Loucy (cell line): ENCODE results near the gene CD6.

ENCODE experiments used
- H2AFZ ChIP-seq: fragments of 200-600 bp; sonication (generic); 2 replicates; pipeline ENCODE4 v1.6.0; 2016; ENCODE audit warnings: antibody characterized with exemption, mild to moderate bottlenecking, low read length, moderate library complexity
- H3F3A ChIP-seq: fragments of 200-600 bp; 2 replicates; pipeline ENCODE4 v1.6.0; 2016; ENCODE audit warnings: antibody characterized with exemption, low read depth, mild to moderate bottlenecking
- H3K27me3 ChIP-seq: fragments of 200-600 bp; sonication (generic); 2 replicates; pipeline ENCODE4 v1.6.1; 2014; ENCODE audit warnings: low read length, mild to moderate bottlenecking; ENCODE audit not compliant: insufficient read depth, poor library complexity, severe bottlenecking
- H3K36me3 ChIP-seq: fragments of 200-600 bp; sonication (generic); 2 replicates; pipeline ENCODE4 v1.6.1; 2016; ENCODE audit warnings: low read length; ENCODE audit not compliant: insufficient read depth
- H3K4me1 ChIP-seq: fragments of 200-600 bp; sonication (generic); 2 replicates; pipeline ENCODE4 v1.5.1; 2014; ENCODE audit warnings: low read length, mild to moderate bottlenecking; ENCODE audit not compliant: insufficient read depth, poor library complexity, severe bottlenecking
- H3K4me2 ChIP-seq: fragments of 200-600 bp; sonication (generic); 2 replicates; pipeline ENCODE4 v1.6.0; 2014; ENCODE audit warnings: antibody characterized with exemption, low read length, low read depth, mild to moderate bottlenecking; ENCODE audit not compliant: poor library complexity, severe bottlenecking
- H3K4me3 ChIP-seq: fragments of 200-600 bp; sonication (generic); 2 replicates; pipeline ENCODE4 v1.5.1; 2014; ENCODE audit warnings: low read length, mild to moderate bottlenecking, mixed read lengths; ENCODE audit not compliant: poor library complexity, severe bottlenecking
- H3K79me2 ChIP-seq: fragments of 200-600 bp; sonication (generic); 2 replicates; pipeline ENCODE4 v1.6.1; 2014; ENCODE audit warnings: low read length; ENCODE audit not compliant: insufficient read depth
- H3K9ac ChIP-seq: fragments of 200-600 bp; sonication (generic); 2 replicates; pipeline ENCODE4 v1.6.0; 2014; ENCODE audit warnings: mild to moderate bottlenecking, low read depth, low read length, moderate library complexity; ENCODE audit not compliant: poor library complexity, severe bottlenecking
- H3K9me2 ChIP-seq: fragments of 200-600 bp; sonication (generic); replicated peaks from 2 replicates; pipeline ENCODE4 v1.6.1; 2016; ENCODE audit warnings: low read depth, low read length, mixed read lengths
- H3K9me3 ChIP-seq: fragments of 200-600 bp; sonication (generic); 2 replicates; pipeline ENCODE4 v1.6.1; 2014; ENCODE audit warnings: mild to moderate bottlenecking, antibody characterized with exemption, low read length, low read depth; ENCODE audit not compliant: insufficient read depth
- H4K20me1 ChIP-seq: fragments of 200-600 bp; sonication (generic); 2 replicates; pipeline ENCODE4 v1.6.0; 2014; ENCODE audit warnings: antibody characterized with exemption, low read length, mild to moderate bottlenecking; ENCODE audit not compliant: insufficient read depth, poor library complexity, severe bottlenecking
- CTCF ChIP-seq: fragments of 200-600 bp; sonication (generic); conservative IDR thresholded peaks from 2 replicates; pipeline ENCODE4 v1.5.1; 2014; ENCODE audit warnings: mild to moderate bottlenecking, antibody characterized with exemption, low read length
- EZH2phosphoT487 ChIP-seq: fragments of 200-600 bp; IDR thresholded peaks from 2 replicates; pipeline ENCODE4 v1.6.1; 2018; ENCODE audit warnings: antibody characterized with exemption, mild to moderate bottlenecking, moderate library complexity, borderline replicate concordance

CD6 gene

GRCh38 chr11:61019832-61020405, 48.4 kb downstream of the CD6 start:
- Histone ChIP-seq H3K79me2 (no peaks in the 10 kb centered on the region), H3K27me3 (no peaks in the 10 kb centered on the region)

GRCh38 chr11:61020551-61021235, 49.2 kb downstream of the CD6 start:
- H3K9me2 ChIP-seq, result no peaks in the 10 kb centered on the region
- H3F3A ChIP-seq, result no peaks in the 10 kb centered on the region
- no peak overlapping the region for H3K4me3 ChIP-seq
- H3K79me2 ChIP-seq, result no peaks in the 10 kb centered on the region
- H3K4me2 ChIP-seq, result no peak overlapping the region
- no peaks in the 10 kb centered on the region for H3K27me3 ChIP-seq
- H3K9me3 ChIP-seq, result no peaks in the 10 kb centered on the region
- no peak overlapping the region for H2AFZ ChIP-seq
- H4K20me1 ChIP-seq, result no peaks in the 10 kb centered on the region
- no peaks in the 10 kb centered on the region for H3K36me3 ChIP-seq
- H3K4me1 ChIP-seq, result peaks cover 9% of the 10 kb centered on the region
- no peak for TF ChIP-seq EZH2phosphoT487
- no peak for TF ChIP-seq CTCF
- H3K9ac ChIP-seq, result no peak overlapping the region

More at GRCh38 chr11:61019832-61020405, 48.4 kb downstream of the CD6 start:
- H3F3A ChIP-seq, result no peaks in the 10 kb centered on the region
- H2AFZ ChIP-seq, result no peak overlapping the region
- H3K4me1 ChIP-seq, result peaks cover 9% of the 10 kb centered on the region
- H4K20me1 ChIP-seq, result no peaks in the 10 kb centered on the region
- TF ChIP-seq CTCF (no peak), EZH2phosphoT487 (no peak)
- no peak overlapping the region for H3K4me2 ChIP-seq
- no peak overlapping the region for H3K4me3 ChIP-seq
- no peaks in the 10 kb centered on the region for H3K9me3 ChIP-seq
- H3K9ac ChIP-seq, result no peak overlapping the region
- H3K36me3 ChIP-seq, result no peaks in the 10 kb centered on the region
- no peaks in the 10 kb centered on the region for H3K9me2 ChIP-seq

- Histone ChIP-seq H3K79me2 (no peaks in the 10 kb centered on the region), H3F3A (no peaks in the 10 kb centered on the region), H3K4me3 (no peak overlapping the region), H2AFZ (no peak overlapping the region), H3K4me1 (peaks cover 9% of the 10 kb centered on the region), H3K27me3 (no peaks in the 10 kb centered on the region), H3K9ac (no peak overlapping the region), H4K20me1 (no peaks in the 10 kb centered on the region), H3K36me3 (no peaks in the 10 kb centered on the region), H3K4me2 (no peak overlapping the region), H3K9me3 (no peaks in the 10 kb centered on the region), H3K9me2 (no peaks in the 10 kb centered on the region)
- TF ChIP-seq CTCF, result no peak
- no peak for TF ChIP-seq EZH2phosphoT487
Measured at GRCh38 chr11:61021661-61022212, 50.3 kb downstream of the CD6 start.
